ENCODE results near the gene IGFLR1.

IGFLR1 gene

GRCh38 chr19:35783469-35784434 lies 41.5 kb upstream of the IGFLR1 start:
- TF ChIP-seq GATA2 (IDR thresholded peaks at IDR 0.05; ENCODE audit: low read depth, low read length) (no peak), GATA3 (IDR thresholded peaks at IDR 0.05; ENCODE audit: low read depth, low read length) (no peak)

GRCh38 chr19:35782589-35782988 lies 40.3 kb upstream of the IGFLR1 start:
- TF ChIP-seq GATA3 (IDR thresholded peaks at IDR 0.05; ENCODE audit: low read depth, low read length) (no peak), GATA2 (IDR thresholded peaks at IDR 0.05; ENCODE audit: low read depth, low read length) (no peak)

GRCh38 chr19:35781650-35782049 lies 39.4 kb upstream of the IGFLR1 start:
- TF ChIP-seq GATA3 (IDR thresholded peaks at IDR 0.05; ENCODE audit: low read depth, low read length) (no peak), GATA2 (IDR thresholded peaks at IDR 0.05; ENCODE audit: low read depth, low read length) (no peak)

DNA sequence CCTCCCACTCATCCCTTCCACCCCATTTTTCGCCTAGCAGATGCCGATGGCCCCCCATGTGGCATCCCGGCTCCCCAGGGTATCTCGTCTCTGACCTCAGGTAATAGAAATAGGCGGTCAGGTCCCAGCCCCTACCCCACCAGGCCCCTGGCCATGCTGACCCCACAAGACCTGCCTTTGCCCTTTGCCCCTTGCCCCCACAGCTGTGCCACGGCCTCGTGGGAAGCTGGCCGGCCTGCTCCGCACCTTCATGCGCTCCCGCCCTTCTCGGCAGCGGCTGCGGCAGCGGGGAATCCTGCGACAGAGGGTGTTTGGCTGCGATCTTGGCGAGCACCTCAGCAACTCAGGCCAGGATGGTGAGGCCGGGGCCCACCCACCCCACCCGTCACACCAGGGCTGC lies 38.5 kb upstream of the IGFLR1 start:
- no peak for TF ChIP-seq GATA3 (IDR thresholded peaks at IDR 0.05; ENCODE audit: low read depth, low read length)
- no peak for TF ChIP-seq GATA2 (IDR thresholded peaks at IDR 0.05; ENCODE audit: low read depth, low read length)

GRCh38 chr19:35780058-35780457 lies 37.8 kb upstream of the IGFLR1 start:
- TF ChIP-seq GATA3 (IDR thresholded peaks at IDR 0.05; ENCODE audit: low read depth, low read length) (no peak), GATA2 (IDR thresholded peaks at IDR 0.05; ENCODE audit: low read depth, low read length) (no peak)

DNA sequence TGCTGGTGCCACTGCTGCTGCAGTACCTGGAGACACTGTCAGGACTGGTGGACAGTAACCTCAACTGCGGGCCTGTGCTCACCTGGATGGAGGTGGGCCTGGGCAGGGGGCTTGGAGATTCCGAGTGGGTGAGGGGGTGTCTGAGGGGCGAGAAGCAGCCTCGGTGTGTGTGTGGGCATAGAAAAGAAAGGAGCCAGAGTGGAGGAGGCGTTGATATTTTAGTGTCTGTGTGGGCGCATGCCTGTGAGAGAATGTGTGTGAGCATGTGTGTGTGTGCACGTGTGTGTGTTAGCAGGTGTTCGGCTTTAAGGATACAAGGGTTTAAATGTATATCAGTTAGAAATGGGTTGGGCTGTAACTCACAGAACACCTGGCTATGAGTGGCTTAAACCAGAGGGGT lies 36.8 kb upstream of the IGFLR1 start:
- no peak for TF ChIP-seq GATA3 (IDR thresholded peaks at IDR 0.05; ENCODE audit: low read depth, low read length)
- TF ChIP-seq GATA2 (IDR thresholded peaks at IDR 0.05; ENCODE audit: low read depth, low read length) = no peak

- no peak for TF ChIP-seq GATA2 (IDR thresholded peaks at IDR 0.05; ENCODE audit: low read depth, low read length)
- no peak for TF ChIP-seq GATA3 (IDR thresholded peaks at IDR 0.05; ENCODE audit: low read depth, low read length)
Measured at GRCh38 chr19:35777961-35778360, 35.7 kb upstream of the IGFLR1 start.

- TF ChIP-seq GATA3 (IDR thresholded peaks at IDR 0.05; ENCODE audit: low read depth, low read length) = no peak
- TF ChIP-seq GATA2 (IDR thresholded peaks at IDR 0.05; ENCODE audit: low read depth, low read length) = no peak
Measured at GRCh38 chr19:35777086-35777841, 35.0 kb upstream of the IGFLR1 start.

- no peak for TF ChIP-seq GATA3 (IDR thresholded peaks at IDR 0.05; ENCODE audit: low read depth, low read length)
- TF ChIP-seq GATA2 (IDR thresholded peaks at IDR 0.05; ENCODE audit: low read depth, low read length) = no peak
Measured at GRCh38 chr19:35776102-35776788, 34.0 kb upstream of the IGFLR1 start.

GRCh38 chr19:35775298-35776101 lies 33.2 kb upstream of the IGFLR1 start, which contains the start of gene ARHGAP33:
Gene ARHGAP33 (plus strand): TSS chr19:35775564. CDS start chr19:35775659, 95 bp downstream.
- no peak for TF ChIP-seq GATA2 (IDR thresholded peaks at IDR 0.05; ENCODE audit: low read depth, low read length)
- TF ChIP-seq GATA3 (IDR thresholded peaks at IDR 0.05; ENCODE audit: low read depth, low read length) = no peak

DNA sequence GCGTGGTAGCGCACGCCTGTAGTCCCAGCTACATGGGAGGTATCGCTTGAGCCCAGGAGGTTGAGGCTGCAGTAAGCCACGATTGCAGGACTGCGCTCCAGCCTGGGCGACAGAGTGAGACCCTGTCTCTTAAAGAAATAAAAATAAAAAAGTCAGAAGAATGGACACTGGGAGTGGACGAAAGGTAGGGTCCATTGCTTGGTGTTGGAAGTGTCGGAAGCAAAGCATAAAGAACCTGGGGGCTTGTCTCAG lies 32.7 kb upstream of the IGFLR1 start:
- no peak for TF ChIP-seq GATA2 (IDR thresholded peaks at IDR 0.05; ENCODE audit: low read depth, low read length)
- TF ChIP-seq GATA3 (IDR thresholded peaks at IDR 0.05; ENCODE audit: low read depth, low read length) = no peak

DNA sequence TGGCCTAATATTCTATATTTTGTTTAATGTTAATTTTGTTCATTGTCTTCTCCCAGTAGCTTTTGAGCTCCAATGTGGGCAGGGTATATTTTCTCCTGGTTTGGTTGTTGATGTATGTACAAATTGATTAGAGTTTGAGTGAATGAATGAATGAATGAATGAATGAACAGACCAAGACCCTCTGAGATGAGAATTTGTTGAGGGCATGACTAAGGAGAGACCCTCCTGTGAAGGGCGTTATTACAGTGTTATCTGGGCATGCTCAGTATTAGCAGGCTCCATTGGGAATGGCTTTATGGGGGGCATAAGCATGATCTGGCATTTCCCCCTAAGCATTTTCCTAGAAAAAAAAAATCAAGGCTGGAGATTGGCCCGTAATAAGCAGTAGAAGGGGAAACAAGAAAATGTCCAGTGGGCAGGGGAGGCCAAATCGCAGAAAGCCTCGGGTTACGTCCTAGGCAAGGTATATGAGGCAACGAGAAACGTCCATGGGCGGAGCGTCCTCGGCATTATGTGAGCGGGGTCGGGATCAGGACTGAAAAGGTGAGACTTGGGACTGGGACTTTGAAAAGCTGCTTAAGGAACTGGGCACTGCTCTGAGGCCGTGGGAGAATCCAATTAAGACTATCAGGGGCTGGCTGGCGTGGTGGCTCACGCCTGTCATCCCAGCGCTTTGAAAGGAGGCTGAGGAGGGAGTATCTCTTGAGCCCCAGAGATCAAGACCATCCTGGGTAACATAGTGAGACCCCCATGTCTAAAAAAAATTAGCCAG lies 32.2 kb upstream of the IGFLR1 start:
- TF ChIP-seq GATA3 (IDR thresholded peaks at IDR 0.05; ENCODE audit: low read depth, low read length) = no peak
